HepG2 (cell line): ENCODE measurements around the gene CPE. TPM values are rescaled to one million over a fixed set of nuclear protein-coding genes. Genes with fewer than 3 reads are reported as not detected.
A peak's percentile ranks its signal among the peaks of the same experiment; 100 is the strongest.

ENCODE experiments used
- ATAC-seq: fragments of 200-7000 bp; cut with Tn5 transposase; 3 replicates; pipeline ENCODE4 v1.9.1; 2020; ENCODE audit warnings: mild to moderate bottlenecking, moderate library complexity
- BruUV-seq: library from RNA; stranded (reverse); fragments of 400-500 nt; replicated peaks from 2 replicates; lab custom pipeline; 2021; lab: Mats Ljungman, UMichigan
- CTCF ChIA-PET: fragments of 300-600 bp; formaldehyde crosslinking; extraction: SDS; loops from one replicate; lab custom pipeline; 2021; ENCODE audit warnings: low total read pairs, inconsistent platforms, low intra/inter-chr PET ratio; lab: Yijun Ruan, JAX
- POLR2A ChIA-PET: fragments of 350-600 bp; sonication (Branson Sonifier 250); formaldehyde crosslinking; loops from one replicate; lab custom pipeline; 2020; ENCODE audit warnings: antibody characterized with exemption, inconsistent platforms; lab: Yijun Ruan, JAX
- DNase-seq: peaks from one replicate; pipeline ENCODE4 v3.0.0-alpha.2; 2015; ENCODE audit warnings: low spot score
- FAIRE-seq: peaks from 3 replicates; lab custom pipeline; 2011; peaks lifted over from hg19 to GRCh38; lab: Jason Lieb, UNC
- H2AFZ ChIP-seq: one replicate; pipeline ENCODE4 v1.6.1; 2011; ENCODE audit warnings: low read length, inconsistent platforms
- H3K27ac ChIP-seq: fragments of 300-600 bp; 3 replicates; pipeline ENCODE4 v1.8.0; 2011; ENCODE audit warnings: mixed run types, mild to moderate bottlenecking, mixed read lengths, low read length, inconsistent platforms; ENCODE audit not compliant: insufficient read depth; ENCODE audit errors: extremely low read length
- H3K27me3 ChIP-seq, 2 experiments: fragments of 200-600 bp in 1 of 2; 2 replicates in 1 of 2; 3 replicates in 1 of 2; pipeline versions ENCODE4 v1.6.0 to v1.8.0; 2011; ENCODE audit warnings: low read length in 2 of 2, mild to moderate bottlenecking in 2 of 2, moderate library complexity in 2 of 2, inconsistent platforms in 1 of 2; ENCODE audit not compliant: insufficient read depth in 2 of 2, control insufficient read depth in 1 of 2
- H3K36me3 ChIP-seq, 2 experiments: fragments of 200-600 bp in 1 of 2; replicated peaks in 1 of 2; 2 replicates in 1 of 2; 3 replicates in 1 of 2; pipeline versions ENCODE4 v1.5.1 to v1.8.0; 2011; ENCODE audit warnings: low read length in 2 of 2, inconsistent platforms in 1 of 2; ENCODE audit not compliant: insufficient read depth in 2 of 2, control insufficient read depth in 1 of 2
- H3K4me1 ChIP-seq: 2 replicates; pipeline ENCODE4 v1.5.1; 2012; ENCODE audit warnings: low read length, inconsistent platforms; ENCODE audit not compliant: insufficient read depth
- H3K4me2 ChIP-seq: 2 replicates; pipeline ENCODE4 v1.6.0; 2011; ENCODE audit warnings: low read depth, low read length, inconsistent platforms
- H3K4me3 ChIP-seq, 3 experiments: fragments of 200-600 bp in 1 of 3; sonication (generic), shearing (Covaris generic) in 1 of 3; replicated peaks in 1 of 3; 2 replicates each; pipeline ENCODE4 v1.5.1; 2011 to 2016; ENCODE audit warnings: low read length in 3 of 3, inconsistent platforms in 2 of 3, low read depth in 2 of 3, mild to moderate bottlenecking in 2 of 3, control low read depth in 1 of 3, mixed read lengths in 1 of 3; ENCODE audit not compliant: insufficient read depth in 1 of 3
- H3K79me2 ChIP-seq: one replicate; pipeline ENCODE4 v1.6.1; 2011; ENCODE audit warnings: low read length, inconsistent platforms; ENCODE audit not compliant: insufficient read depth
- H3K9ac ChIP-seq: 2 replicates; pipeline ENCODE4 v1.6.0; 2011; ENCODE audit warnings: mild to moderate bottlenecking, low read depth, low read length, inconsistent platforms; ENCODE audit not compliant: insufficient read depth
- H3K9me3 ChIP-seq: 2 replicates; pipeline ENCODE4 v1.5.1; 2012; ENCODE audit warnings: mild to moderate bottlenecking, low read length
- H4K20me1 ChIP-seq: 2 replicates; pipeline ENCODE4 v1.6.0; 2011; ENCODE audit warnings: inconsistent platforms, mild to moderate bottlenecking, low read length, moderate library complexity; ENCODE audit not compliant: insufficient read depth
- CHD2 ChIP-seq: IDR thresholded peaks from 2 replicates; pipeline ENCODE4 v1.6.1; 2011; ENCODE audit warnings: low read depth, low read length, improper control_type of control experiment
- RFX1 ChIP-seq: fragments of 450-650 bp; IDR thresholded peaks from 2 replicates; pipeline ENCODE4 v1.6.1; 2017
- RFX5 ChIP-seq: IDR thresholded peaks from 2 replicates; pipeline ENCODE4 v1.6.1; 2011; ENCODE audit warnings: low read depth, low read length, improper control_type of control experiment
- RFXANK ChIP-seq: IDR thresholded peaks from 2 replicates; pipeline ENCODE4 v1.6.1; 2016
- RFXAP ChIP-seq: sonication (generic); formaldehyde crosslinking; IDR thresholded peaks from 2 replicates; pipeline ENCODE4 v1.4.0; 2020; ENCODE audit warnings: missing genetic modification reagents, borderline replicate concordance
- ZNF567 ChIP-seq: sonication (generic); formaldehyde crosslinking; IDR thresholded peaks from 2 replicates; pipeline ENCODE4 v1.8.1; 2023; ENCODE audit warnings: mild to moderate bottlenecking, missing genetic modification reagents, borderline replicate concordance
- ZNF607 ChIP-seq: sonication (generic); formaldehyde crosslinking; IDR thresholded peaks from 2 replicates; pipeline ENCODE4 v1.5.1; 2020; ENCODE audit warnings: missing genetic modification reagents, mild to moderate bottlenecking, borderline replicate concordance
- WGBS: methylation state at CpG from one replicate; pipeline ENCODE4 v1.1.6; 2017; ENCODE audit warnings: low lambda C conversion rate; 5-methylcytosine and 5-hydroxymethylcytosine counted together
- in situ Hi-C: cut with HindIII; loops from 2 replicates; pipeline ENCODE4 v1.10.0; 2017; ENCODE audit warnings: low pct_unique_long_range_greater_than_20kb; ENCODE audit not compliant: extremely low pct_ligation_motif_present
- intact Hi-C: fragments of 100-400 bp; cut with micrococcal nuclease; formaldehyde crosslinking; loops from one replicate; pipeline ENCODE4 v1.10.0; 2022; ENCODE audit not compliant: unreplicated experiment
- polyA plus RNA-seq, 8 experiments: library from polyadenylated mRNA; depleted of rRNA in 3 of 8; stranded (reverse) in 7 of 8; unstranded in 1 of 8; fragments of >200 nt; fragmentation: Illumina TruSeq in 4 of 8; extraction: Trizol in 4 of 8; gene quantifications; 2 replicates each; pipeline versions ENCODE4 v1.2.1 to v1.2.3, GENCODE V29; 2011 to 2016; ENCODE audit warnings: low read depth in 4 of 8, missing spikeins in 1 of 8, mixed read lengths in 1 of 8; ENCODE audit not compliant: insufficient read depth in 1 of 8
- total RNA-seq, 5 experiments: library from RNA; depleted of rRNA; stranded (reverse); fragments of >200 nt; fragmentation: Illumina TruSeq; extraction: Trizol; gene quantifications; 2 replicates each; pipeline ENCODE4 v1.2.3, GENCODE V29; 2016; ENCODE audit warnings: low read depth in 1 of 5

CPE gene
- total and polyA plus RNA-seq, 2 of the 13 experiments (the other 11 are each of a cell fraction or from before 2014, with no cell fraction given), result 268 to 852 TPM

DNA sequence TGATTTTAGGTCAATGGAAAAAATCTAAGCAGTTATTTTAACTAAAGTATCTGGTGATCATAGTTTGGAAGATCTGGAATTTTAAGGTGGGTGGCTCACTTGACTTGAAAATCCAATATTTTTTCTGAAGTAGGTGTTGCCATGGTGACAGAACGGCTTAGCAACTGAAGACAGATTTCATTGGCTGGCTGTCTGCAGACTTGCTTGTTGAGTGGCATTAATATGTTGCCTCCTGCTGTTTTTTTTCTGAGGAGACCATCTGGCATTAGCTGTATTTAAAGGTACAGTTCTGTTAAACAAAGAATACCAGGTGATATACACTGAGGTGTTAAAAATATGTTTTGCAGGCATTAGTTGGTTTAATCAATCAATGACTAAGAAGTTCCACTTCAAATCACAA lies 19.8 kb downstream of the CPE start:
- CTCF ChIA-PET, result no interaction called here
- no peak overlapping the region for H3K27ac ChIP-seq
- H2AFZ ChIP-seq, result no peak overlapping the region
- in situ Hi-C loops (no loop called here), intact Hi-C loops (no loop called here)
- no peak overlapping the region for H3K4me3 ChIP-seq
- H3K4me2 ChIP-seq, result no peak overlapping the region
- TF ChIP-seq CHD2, result no peak
- no peak for TF ChIP-seq ZNF567 (CRISPR knock-in tag)
- 0 out of 2 replicates have a peak, but pooled peaks have one; percentile 38 for TF ChIP-seq RFXAP (CRISPR knock-in tag)
- TF ChIP-seq RFX5, result peak; percentile 97
- peak; percentile 49; the same call in 1 of the 2 replicates for TF ChIP-seq RFX1
- peak; percentile 82 for TF ChIP-seq RFXANK (CRISPR knock-in tag)
- H3K9me3 ChIP-seq, result no peaks in the 10 kb centered on the region
- H3K36me3 ChIP-seq, result peaks cover 1 to 36% of the 10 kb centered on the region in 2 experiments
- no peak overlapping the region for H3K9ac ChIP-seq
- BruUV-seq, result no TSS peak
- FAIRE-seq, result no peak
- WGBS, result 100% methylated on average over 1 of the region's 1 CpG
- peaks cover 31% of the 10 kb centered on the region for H3K79me2 ChIP-seq
- POLR2A ChIA-PET, result no interaction called here
- no peak for ATAC-seq
- H4K20me1 ChIP-seq, result no peaks in the 10 kb centered on the region
- H3K4me1 ChIP-seq, result no peaks in the 10 kb centered on the region
- no peaks in the 10 kb centered on the region; a peak in 1 of 5 replicates for H3K27me3 ChIP-seq
- no peak for DNase-seq

DNA sequence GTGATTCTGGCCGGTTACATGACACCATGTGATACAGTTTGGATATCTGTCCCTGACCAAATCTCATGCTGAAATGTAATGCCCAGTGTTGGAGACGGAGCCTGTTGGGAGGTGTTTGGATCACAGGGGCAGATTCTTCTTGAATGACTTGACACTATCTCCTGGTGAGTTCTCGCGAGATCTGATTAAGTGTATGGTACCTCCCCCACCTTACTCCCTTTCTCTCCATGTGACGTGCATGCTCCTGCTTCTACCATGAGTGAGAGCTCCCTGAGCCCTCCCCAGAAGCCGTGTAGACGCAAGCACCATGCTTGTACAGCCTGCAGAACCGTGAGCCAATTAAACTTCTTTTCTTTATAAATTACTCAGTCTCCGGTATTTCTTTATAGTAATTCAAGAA lies 23.6 kb downstream of the CPE start:
- Histone ChIP-seq H3K4me3 (no peak overlapping the region), H3K9me3 (no peaks in the 10 kb centered on the region), H3K4me2 (no peak overlapping the region), H3K79me2 (peaks cover 11% of the 10 kb centered on the region), H3K9ac (no peak overlapping the region), H4K20me1 (no peaks in the 10 kb centered on the region), H3K36me3 (peaks cover 5 to 39% of the 10 kb centered on the region in 2 experiments; a peak in 4 of 5 replicates), H3K27ac (no peak overlapping the region), H2AFZ (no peak overlapping the region), H3K4me1 (no peaks in the 10 kb centered on the region), H3K27me3 (no peaks in the 10 kb centered on the region)
- no peak for DNase-seq
- in situ Hi-C loops, result no loop called here
- no peak for ATAC-seq
- over 99% methylated on average over 9 of the region's 9 CpGs for WGBS
- CTCF ChIA-PET, result no interaction called here
- no peak for TF ChIP-seq ZNF607 (CRISPR knock-in tag)
- POLR2A ChIA-PET, result no interaction called here
- no TSS peak for BruUV-seq
- intact Hi-C loops, result no loop called here
- FAIRE-seq, result no peak
